Measurements from ENCODE around the gene HOXD11.

DNA sequence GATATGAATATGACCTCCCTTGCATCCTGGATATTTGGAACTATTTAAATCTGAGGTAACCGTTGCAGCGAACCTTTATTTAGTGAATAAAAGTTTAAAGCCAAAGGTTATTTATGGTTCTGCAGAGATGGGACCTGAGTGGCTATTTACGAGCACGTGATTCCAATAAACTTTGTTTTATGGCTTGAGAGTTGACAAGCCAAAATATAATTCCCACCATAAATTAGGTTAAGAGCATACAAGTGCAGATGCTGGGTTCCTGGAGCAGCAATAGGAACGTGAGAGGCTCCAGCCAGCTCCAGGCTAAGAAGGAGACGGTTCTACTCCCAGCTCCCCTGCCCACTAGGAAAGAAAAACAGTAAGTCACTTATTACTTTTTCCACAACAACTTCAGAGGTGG is 39.0 kb downstream of the HOXD11 start:
- TF ChIP-seq, protein P1, sequence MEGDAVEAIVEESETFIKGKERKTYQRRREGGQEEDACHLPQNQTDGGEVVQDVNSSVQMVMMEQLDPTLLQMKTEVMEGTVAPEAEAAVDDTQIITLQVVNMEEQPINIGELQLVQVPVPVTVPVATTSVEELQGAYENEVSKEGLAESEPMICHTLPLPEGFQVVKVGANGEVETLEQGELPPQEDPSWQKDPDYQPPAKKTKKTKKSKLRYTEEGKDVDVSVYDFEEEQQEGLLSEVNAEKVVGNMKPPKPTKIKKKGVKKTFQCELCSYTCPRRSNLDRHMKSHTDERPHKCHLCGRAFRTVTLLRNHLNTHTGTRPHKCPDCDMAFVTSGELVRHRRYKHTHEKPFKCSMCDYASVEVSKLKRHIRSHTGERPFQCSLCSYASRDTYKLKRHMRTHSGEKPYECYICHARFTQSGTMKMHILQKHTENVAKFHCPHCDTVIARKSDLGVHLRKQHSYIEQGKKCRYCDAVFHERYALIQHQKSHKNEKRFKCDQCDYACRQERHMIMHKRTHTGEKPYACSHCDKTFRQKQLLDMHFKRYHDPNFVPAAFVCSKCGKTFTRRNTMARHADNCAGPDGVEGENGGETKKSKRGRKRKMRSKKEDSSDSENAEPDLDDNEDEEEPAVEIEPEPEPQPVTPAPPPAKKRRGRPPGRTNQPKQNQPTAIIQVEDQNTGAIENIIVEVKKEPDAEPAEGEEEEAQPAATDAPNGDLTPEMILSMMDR (conservative IDR thresholded peaks at IDR 0.05; ENCODE audit: low read depth, low read length) = no peak
- no peak for TF ChIP-seq EZH2 (IDR thresholded peaks at IDR 0.05; ENCODE audit: borderline replicate concordance, low read depth, low read length, poor library complexity, severe bottlenecking)
